GM21825 (cell line): Measurements from ENCODE around the gene THBS3.
"Not testable (repeated sequence)": the region's sequence is repeated elsewhere in the genome, so short reads cannot be mapped to it uniquely, and the experiment has no call there.

Source experiments
- ATAC-seq: cut with Tn5 transposase; IDR thresholded peaks from one replicate; pipeline ENCODE4 v1.9.1; 2021; ENCODE audit warnings: mild to moderate bottlenecking, moderate library complexity; ENCODE audit not compliant: unreplicated experiment

Gene THBS3

DNA sequence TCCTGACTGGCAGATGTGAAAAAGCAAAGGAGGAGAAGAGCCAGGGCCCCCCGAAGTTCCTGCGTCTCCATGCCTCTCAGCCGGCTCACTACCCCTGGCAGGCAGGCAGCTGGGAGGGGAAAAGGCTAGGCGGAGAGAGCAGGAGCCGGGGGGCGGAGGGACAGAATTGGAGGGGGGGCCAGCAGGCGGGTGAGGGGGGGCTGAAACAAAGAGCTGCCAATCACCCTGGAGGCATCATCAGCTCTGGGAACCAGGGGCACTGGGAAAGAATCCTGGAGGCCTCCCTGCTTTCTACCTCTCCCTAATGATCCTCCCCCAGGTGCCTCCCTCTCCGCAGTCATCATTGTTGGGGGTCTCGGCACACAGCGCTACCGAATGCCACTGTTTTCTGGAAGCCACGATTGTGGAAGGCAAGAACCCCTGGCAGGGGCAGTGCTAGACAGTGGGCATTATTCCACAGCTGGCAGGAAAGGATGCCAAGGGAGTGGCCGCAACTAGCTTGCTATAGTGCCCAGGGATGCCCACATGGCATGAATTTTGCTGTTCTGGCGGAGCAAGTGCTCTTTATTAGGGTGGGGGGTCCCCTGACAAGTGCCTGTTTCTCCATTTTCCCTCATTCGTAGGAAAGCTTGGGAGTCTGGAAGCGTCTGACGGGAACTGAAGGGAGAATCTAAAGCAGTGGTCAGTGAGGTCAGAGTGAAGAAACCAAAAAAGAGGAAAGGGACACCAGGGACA lies at the start of gene THBS3:
Gene THBS3 (minus strand): TSS at position 92 of the 735 bp plus-strand sequence. CDS start 21 bp downstream, at position 71.
- ATAC-seq: no peak

GRCh38 chr1:155256058-155256852 lies 48.6 kb upstream of the THBS3 start:
- ATAC-seq: no peak

GRCh38 chr1:155255243-155256007 lies 47.7 kb upstream of the THBS3 start, which contains the start of gene ENTREP3:
TSS of gene ENTREP3 (minus strand) at chr1:155255483. CDS start at chr1:155254877, 606 bp downstream.
- ATAC-seq: peak; percentile 53

GRCh38 chr1:155254714-155255242 lies 47.1 kb upstream of the THBS3 start:
- ATAC-seq: no peak

DNA sequence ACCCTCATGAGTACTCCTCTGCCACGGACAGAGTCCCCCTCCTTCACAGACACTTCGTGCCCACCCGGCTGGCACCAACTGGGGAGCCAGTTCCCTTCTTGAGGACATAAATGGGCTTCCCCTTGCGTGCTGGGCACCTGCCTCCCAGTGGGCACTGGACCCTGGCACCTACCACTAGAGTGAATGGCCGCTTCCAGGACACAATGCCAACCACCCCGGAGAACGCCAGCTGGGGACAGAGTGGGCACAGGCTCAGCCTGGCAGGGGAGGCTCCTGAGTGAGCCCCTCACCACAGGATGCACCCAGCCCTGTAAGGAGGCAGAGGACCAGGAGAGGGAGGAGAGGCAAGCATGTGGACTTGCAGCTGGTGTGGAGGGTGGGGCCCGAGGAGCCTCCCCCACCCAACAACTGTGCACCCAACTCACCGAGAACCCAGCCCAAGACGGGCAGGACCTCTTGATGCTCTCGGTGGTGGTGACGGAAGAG lies 46.6 kb upstream of the THBS3 start:
- ATAC-seq: no peak

DNA sequence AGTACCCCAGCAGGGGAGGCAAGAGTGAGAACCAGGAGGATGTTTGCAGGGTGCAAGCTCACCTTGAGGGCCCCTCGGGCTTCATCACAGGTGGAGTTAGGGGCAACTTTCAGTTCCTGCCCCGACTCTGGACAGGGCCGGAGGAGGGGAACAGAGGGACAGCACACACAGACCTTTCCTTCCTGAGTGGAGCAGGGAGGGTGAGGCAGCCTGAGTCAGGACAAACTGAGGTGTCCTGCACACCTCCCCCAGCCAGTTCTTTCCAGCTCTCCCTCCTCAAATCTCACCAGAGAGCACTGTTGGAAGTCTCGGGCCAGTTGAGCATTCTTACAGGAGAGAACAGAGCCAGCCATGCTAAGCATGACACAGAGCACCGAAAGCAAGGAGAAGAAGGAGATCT lies 46.1 kb upstream of the THBS3 start:
- no peak for ATAC-seq

GRCh38 chr1:155253208-155253607 lies 45.5 kb upstream of the THBS3 start:
- no peak for ATAC-seq

- no peak for ATAC-seq
These were observed 43.9 kb upstream of the THBS3 start for GRCh38 chr1:155251566-155251965.

GRCh38 chr1:155250633-155251449 lies 43.1 kb upstream of the THBS3 start:
- ATAC-seq: peak; percentile 74

DNA sequence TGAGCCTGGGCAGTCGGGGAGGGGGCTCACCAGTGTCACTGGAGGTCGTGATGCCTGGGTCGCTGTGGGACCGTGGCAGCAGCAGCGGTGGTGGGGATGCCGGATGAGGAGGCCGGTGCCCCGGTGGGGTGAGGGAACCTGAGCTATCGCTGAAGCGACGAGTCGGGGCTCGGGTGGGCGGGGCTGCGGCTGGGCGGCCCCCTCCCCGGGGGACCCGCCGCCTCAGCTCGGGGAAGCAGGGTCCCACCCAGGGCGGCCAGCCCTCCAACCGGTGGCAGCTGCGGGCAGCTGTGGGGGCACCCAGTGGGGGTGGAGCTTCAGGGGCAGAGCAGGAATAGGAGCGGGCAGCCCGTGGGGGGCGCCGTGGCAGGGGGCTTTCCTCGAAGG lies 42.5 kb upstream of the THBS3 start:
- peak; percentile 16 for ATAC-seq

DNA sequence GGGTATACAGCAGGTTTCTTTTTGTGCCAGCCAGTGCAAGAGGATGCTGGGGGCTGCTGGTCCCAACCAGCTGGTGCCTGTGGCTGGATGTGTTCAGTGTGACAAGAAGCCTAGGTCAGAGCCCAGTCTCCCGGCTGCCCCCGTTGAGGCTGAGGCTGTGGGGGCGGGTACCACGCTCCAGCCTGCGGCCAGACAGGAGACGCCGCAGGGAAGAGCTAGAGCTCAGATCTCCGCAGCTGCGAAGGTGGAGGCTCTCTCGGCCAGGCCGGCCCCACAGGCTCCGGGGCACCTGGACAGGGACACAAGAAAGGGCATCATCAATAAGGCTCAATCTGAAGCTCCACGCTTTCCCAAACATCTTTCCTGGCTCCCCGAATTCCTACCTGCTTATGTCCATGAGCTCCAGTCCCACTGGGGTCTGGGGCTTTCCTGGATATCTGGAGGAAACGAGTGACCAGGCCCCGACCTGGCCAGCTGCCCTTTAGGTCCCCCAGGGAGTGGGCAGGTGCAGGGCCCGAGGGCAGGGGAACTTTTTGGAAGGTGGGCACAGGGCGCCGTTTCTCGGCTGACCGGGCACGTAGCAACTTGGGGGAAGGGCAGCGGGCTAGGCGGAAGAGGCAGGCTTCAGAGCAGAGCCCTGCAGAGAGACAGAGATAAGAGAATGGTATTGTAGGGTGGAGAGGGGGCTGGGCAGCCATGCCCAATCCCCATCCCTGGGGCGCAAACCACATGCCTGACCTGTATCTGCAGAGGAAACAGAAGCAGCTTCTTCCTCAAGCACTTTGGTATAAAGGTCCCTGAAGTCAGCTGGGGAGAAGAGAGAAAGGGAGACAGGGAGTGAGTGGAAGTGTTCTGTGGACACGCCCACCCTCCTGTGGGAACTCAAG lies 40.2 kb upstream of the THBS3 start:
- no peak for ATAC-seq

- ATAC-seq: not testable (repeated sequence)
These were observed 39.1 kb upstream of the THBS3 start for GRCh38 chr1:155246796-155247195.

GRCh38 chr1:155245163-155245524 lies 37.4 kb upstream of the THBS3 start:
- ATAC-seq: no peak

DNA sequence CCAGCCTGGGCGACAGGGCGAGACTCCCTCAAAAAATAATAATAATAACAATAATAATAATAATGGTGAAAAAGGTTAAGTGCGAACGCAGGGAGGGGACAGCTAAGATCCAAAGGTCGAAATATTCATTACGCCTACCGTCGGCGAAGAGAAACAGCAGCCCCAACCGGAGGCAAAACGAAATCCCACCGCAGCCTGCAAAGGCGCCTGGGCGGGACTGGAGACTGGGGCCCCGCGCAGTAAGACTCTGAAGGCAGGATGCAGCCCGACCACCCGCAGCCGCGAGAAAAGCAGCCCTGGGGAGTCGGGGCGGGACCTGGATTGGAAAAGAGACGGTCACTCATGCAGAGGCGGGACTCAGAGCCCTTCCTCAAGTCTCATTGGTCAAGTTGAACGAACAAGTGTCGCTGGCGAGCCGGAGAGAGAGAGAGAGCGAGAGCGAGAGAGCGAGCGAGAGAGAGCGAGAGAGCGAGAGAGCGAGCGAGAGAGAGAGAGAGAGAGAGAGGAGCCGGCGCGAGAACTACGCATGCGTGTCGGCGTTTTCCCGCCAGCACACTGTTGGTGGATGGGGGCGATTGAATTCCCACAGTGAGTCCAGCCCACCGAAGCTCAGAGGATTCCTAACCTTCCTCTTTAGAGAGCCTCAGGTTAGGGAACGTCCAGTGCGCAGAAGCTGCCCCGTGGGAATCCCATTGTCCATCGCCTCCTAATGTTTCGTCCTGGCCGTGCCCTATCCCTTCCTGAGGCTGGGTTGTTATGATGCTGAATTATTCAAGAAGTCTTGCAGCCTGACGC lies 36.9 kb upstream of the THBS3 start:
- peak; percentile 83 for ATAC-seq

DNA sequence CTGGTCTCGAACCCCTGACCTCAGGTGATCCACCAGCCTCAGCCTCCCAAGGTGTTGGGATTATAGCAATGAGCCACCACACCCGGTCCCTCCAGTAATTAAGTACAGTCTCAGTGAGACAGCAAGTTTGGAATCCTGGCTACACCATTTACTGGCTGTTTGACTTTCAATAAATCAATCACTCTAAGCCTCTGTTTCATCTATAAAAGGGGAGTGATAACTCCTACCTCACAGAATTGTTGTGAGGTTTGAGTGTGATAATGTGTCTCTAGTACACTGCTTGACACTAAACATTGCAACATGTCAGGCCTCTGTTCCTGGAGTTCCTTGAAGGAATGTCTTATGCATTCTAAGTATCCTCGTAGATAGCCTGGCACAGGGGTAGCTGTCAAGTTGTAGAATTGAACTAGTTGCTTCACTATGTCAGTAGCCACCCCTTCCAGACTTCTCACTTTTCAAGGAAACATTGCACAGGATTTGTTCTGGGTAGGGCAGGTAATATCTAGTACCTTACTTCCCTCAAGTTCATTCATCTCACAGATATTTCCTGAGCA lies 35.2 kb upstream of the THBS3 start:
- no peak for ATAC-seq

DNA sequence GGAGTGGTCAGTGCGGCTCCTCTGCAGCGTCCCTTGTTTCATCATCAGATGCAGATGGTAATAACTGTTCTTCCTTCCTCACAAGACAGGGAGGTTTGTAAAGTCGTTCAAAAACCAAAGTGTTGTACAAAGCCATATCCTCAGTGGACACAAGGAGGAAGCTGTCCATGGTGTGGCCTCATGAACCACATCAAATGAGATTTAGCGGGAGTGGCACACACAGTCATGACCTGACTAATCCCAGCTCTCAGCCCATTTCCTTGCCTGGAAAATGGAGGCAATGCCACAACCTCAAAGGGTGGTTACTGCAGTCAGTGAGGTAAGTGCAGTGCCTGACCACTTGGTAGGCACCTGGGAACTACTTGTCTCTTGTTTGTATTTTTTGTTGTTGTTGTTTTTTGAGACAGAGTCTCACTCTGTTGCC lies 34.2 kb upstream of the THBS3 start:
- ATAC-seq: no peak

DNA sequence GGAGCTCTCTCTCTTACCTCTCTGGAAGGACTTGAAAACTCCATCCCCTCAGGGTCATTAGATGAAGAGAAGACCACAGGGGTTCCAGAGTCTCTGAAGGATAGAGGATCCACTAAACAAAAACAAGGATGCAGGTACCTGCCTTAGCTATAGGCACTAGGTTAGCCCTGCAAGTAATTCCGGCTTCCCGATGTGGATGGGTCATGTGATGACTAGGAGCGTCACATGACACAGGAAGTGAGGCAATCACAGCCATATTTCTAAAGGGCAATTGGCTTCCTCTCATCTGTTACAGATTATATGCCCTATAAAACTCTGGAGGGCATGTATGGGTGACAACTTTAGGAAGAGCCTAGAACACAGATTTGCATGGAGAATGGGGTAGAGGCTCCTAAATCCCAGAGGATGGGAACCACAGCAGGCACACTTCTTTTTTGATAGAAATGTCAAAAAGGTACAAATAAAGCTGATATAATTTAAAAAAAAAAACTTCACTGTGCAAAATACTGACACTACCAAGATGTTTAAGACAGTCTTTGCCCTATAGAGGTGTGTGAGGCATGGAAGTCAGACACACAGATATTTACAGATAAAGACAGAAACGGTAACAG lies 33.5 kb upstream of the THBS3 start:
- no peak for ATAC-seq

GRCh38 chr1:155236451-155236850 lies 28.8 kb upstream of the THBS3 start:
- ATAC-seq: no peak
